Fibroblast of skin of scalp (primary cell): ENCODE data around the gene ZNF675. TPM values are rescaled to one million over a fixed set of nuclear protein-coding genes. Genes with fewer than 3 reads are reported as not detected.
"Not testable (repeated sequence)": the region's sequence is repeated elsewhere in the genome, so short reads cannot be mapped to it uniquely, and the experiment has no call there.

ENCODE experiments used
- DNase-seq: peaks from one replicate; pipeline ENCODE4 v3.0.0-alpha.2; 2013
- polyA plus RNA-seq, 2 experiments: library from polyadenylated mRNA; unstranded; fragments of 120-200 nt; gene quantifications; one replicate each; pipeline ENCODE4 v1.2.1, GENCODE V29; 2013; ENCODE audit not compliant: insufficient read length in 2 of 2

Gene ZNF675
- 2.9 TPM for polyA plus RNA-seq (2013, experiment 1 of 2; ENCODE audit: insufficient read length)
- polyA plus RNA-seq (2013, experiment 2 of 2; ENCODE audit: insufficient read length): 3.6 TPM

GRCh38 chr19:23686621-23687423 is at the start of gene ZNF675:
TSS of gene ZNF675 (minus strand) at chr19:23687212. CDS start at chr19:23687033, 179 bp downstream.
- peak; percentile 94 for DNase-seq

DNA sequence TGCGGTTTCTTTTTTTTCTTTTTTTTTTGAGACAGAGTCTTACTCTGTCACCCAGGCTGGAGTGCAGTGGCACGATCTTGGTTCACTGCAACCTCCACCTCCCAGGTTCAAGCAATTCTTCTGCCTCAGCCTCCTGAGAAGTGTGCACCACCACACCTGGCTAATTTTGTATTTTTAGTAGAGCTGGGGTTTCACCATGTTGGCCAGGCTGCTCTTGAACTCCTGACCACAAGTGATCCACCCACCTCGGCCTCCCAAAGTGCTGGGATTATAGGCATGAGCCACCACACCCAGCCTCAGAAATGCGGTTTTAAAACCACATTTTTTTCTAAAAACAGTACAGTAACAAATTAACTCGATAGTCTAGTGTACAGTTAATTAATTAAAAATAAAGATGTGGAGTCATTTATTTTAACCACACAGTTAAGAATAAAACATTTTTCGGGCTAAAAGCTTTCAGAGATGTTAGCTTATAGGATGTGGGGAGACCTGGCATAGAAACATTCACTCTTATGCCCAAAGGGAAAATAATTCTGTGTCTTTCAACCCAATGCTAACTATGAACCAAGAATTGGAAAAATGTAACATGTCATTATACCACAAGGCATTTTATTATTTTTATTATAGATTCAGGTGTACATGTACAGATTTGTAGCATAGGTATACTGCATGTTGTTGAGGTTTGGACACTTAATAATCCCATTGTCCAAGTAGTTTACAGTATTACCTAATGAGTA is 43.9 kb upstream of the ZNF675 start:
- DNase-seq: not testable (repeated sequence)

DNA sequence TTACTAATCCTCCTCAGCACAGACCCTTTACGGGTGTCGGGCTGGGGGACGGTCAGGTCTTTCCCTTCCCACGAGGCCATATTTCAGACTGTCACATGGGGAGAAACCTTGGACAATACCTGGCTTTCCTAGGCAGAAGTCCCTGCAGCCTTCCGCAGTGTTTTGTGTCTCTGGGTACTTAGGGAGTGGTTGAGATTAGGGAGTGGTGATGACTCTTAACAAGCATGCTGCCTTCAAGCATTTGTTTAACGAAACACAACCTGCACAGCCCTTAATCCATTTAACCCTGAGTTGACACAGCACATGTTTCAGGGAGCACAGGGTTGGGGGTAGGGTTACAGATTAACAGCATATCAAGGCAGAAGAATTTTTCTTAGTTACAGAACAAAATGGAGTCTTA is 37.1 kb upstream of the ZNF675 start:
- not testable (repeated sequence) for DNase-seq

- no peak for DNase-seq
These were observed 31.8 kb upstream of the ZNF675 start for GRCh38 chr19:23718802-23719201.

DNA sequence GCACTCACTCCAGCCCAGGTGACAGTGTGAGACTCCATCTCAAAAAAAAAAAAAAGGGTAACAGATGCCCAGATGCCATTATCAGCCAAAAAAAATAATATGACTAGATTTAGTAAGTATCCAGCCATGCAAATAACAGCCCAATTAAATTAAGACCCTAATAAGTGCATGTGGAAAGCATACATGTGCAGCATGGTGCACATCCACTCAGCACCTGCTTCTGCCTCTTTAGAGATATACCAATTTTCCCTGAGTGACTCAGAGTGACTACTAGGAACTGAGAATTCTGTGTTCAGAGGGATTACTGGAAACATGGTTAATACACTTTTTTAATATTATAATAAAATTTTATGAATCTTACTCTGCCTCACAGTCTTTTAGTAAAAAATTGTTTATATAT is 29.8 kb upstream of the ZNF675 start:
- DNase-seq: no peak

- no peak for DNase-seq
These were observed 22.3 kb upstream of the ZNF675 start for GRCh38 chr19:23709347-23709746.

DNA sequence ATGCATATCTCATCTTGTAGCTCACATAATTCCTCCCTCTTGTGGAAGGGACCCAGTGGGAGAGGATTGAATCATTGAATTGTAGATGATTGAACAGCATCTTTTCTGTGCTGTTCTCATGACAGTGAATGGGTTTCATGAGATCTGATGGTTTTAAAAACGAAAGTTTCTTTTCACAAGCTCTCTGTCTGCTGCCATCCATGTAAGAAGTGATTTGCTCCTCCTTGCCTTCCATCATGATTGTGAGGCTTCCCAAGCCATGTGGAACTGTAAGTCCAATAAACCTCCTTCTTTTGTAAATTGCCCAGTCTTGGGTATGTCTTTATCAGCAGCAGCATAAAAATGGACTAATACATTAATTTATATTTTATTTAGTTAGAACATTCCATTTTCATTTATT is 19.6 kb upstream of the ZNF675 start:
- DNase-seq: no peak

DNA sequence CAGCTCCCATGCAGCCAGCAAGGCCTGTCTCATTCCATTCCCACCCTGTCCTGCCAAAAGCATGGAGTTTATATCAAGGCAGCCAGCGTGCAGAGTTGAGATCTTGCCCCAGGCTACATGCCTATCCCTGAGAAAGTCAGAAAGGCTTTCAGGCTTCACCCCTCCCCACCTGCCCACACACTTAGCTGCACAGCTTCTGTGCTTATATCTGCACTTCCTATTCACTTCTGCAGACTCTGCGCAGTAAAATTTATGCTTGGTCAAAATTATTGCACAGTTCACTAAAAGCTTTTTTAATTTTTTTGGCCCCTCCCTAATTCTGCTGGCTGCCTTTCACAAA is 12.5 kb upstream of the ZNF675 start:
- DNase-seq: no peak

GRCh38 chr19:23698711-23699520 is 11.9 kb upstream of the ZNF675 start:
- no peak for DNase-seq

GRCh38 chr19:23692937-23693336 is 5.9 kb upstream of the ZNF675 start:
- DNase-seq: not testable (repeated sequence)

- DNase-seq: no peak
These were observed 13.9 kb downstream of the ZNF675 start for GRCh38 chr19:23673132-23673531.

GRCh38 chr19:23668606-23669005 is 18.4 kb downstream of the ZNF675 start:
- DNase-seq: not testable (repeated sequence)

GRCh38 chr19:23665651-23666410 is 21.2 kb downstream of the ZNF675 start:
- DNase-seq: no peak

DNA sequence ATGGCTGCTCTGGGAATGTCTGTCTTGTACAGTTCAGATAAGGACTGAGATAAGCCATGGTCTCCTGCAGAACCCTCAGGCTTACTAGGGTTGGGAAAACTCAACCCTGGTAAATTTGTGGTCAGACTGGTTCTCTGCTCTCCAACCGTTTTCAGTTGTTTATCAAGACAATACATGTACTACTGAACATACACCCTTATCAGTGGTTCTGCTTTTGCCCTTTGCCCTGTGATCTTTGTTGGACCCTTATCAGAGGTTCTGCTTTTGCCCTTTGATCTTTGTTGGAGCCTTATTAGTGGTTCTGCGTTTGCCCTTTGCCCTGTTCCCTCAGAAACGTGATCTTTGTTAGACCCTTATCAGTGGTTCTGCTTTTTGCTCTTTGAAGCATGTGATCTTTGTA is 37.2 kb downstream of the ZNF675 start:
- not testable (repeated sequence) for DNase-seq
